Activated CD8-positive, alpha-beta memory T cell treated with anti-CD3 and anti-CD28 coated beads, Interleukin-2, amount 50 U/mL, for 24 hours (primary cell): ENCODE data around the gene LRRC42.
"Not testable (repeated sequence)": the region's sequence is repeated elsewhere in the genome, so short reads cannot be mapped to it uniquely, and the experiment has no call there.

ENCODE experiments used
- DNase-seq: peaks from one replicate; pipeline ENCODE4 v3.0.0-alpha.2; 2020; ENCODE audit errors: extremely low read depth

LRRC42 gene

GRCh38 chr1:53967409-53968124 lies 21.4 kb downstream of the LRRC42 start:
- no peak for DNase-seq

GRCh38 chr1:53968125-53968513 lies 22.0 kb downstream of the LRRC42 start:
- DNase-seq: no peak

DNA sequence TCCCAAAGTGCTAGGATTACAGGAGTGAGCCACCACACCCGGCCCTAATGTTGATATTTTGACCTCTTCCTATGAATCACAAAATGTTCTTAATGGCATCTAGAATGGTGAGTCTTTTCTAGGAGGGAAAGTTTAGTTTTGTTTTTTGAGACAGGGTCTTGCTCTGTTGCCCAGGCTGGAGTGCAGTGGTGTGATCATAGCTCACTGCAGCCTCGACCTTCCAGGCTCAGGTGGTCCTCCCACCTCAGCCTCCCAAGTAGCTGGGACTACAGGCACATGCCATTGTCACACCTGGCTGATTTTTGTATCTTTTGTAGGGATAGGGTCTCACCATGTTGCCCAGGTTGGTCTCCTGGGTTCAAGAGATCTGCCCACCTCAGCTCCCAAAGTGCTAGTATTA lies 23.2 kb downstream of the LRRC42 start:
- DNase-seq: not testable (repeated sequence)

- no peak for DNase-seq
Measured at GRCh38 chr1:53971718-53972117, 25.6 kb downstream of the LRRC42 start.

- no peak for DNase-seq
Measured at GRCh38 chr1:53975861-53976260, 29.7 kb downstream of the LRRC42 start.

GRCh38 chr1:53979712-53980450 lies 33.7 kb downstream of the LRRC42 start:
- no peak for DNase-seq

DNA sequence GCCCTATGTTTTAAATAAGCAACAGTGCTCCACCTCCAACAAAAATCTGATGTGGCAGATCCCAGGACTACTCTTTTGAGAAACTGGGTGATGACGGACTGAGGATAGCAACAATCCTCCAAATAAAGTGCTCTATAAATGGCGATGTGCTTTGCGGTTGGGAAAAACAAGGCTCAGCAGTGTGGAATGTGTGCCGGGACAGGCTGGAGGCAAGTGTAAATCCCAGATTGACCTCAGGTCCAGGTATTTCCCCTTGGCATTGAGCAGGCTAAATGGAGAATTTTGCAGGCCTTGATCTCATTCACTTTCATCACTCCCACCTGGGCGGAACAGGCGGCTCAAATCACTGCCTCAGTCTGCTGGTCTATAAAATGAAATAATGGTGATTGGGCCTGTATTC lies 35.1 kb downstream of the LRRC42 start:
- DNase-seq: no peak

DNA sequence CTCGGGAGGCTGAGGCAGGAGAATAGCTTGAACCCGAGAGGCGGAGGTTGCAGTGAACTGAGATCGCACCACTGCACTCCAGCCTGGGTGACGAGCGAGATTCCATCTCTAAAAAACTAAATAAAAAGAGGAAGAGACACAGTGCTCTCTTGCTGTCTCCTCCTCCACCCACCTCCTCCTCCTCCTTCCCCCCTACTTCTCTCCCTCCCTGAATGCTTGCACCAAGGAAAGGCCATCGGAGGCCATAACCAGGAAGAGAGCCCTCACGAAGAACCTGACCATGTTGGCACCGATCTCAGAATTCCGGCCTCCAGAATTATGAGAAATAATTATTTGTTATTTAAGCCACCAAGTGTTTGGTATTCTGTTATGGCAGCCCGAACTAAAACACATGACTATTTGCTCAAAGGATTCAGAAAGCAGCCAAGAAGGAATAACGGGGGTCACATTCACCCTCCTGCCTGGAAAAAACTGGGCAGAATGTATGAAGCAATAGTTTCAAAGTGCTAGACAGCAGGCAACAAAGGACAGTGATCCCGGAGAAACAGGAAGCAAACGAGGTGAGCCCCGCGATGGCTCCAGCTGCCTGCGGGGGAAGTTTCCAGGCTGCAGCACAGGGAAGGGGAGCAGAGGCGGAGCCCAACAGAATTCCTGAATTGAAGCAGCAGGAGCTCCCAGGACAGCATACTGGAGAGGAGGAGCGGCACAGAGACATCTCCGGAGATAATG lies 36.0 kb downstream of the LRRC42 start:
- no peak for DNase-seq

GRCh38 chr1:53982763-53983104 lies 36.6 kb downstream of the LRRC42 start:
- DNase-seq: no peak

DNA sequence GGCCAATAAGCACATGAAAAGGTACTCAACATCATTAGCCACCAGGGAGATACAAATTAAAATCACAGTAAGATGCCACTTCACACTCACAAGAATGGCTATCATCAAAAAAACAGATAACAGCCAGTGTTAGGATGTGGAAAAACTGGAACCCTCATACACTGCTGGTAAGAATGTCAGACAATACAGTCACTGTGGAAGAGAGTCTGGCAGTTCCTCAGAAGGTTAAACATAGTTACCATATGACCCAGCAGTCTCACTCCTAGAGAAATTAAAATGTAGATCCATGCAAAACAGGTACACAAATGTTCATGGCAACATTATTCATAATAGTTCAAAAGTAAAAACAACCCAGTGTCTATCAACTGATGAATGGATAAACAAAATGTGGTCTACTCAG lies 38.6 kb downstream of the LRRC42 start:
- DNase-seq: no peak

DNA sequence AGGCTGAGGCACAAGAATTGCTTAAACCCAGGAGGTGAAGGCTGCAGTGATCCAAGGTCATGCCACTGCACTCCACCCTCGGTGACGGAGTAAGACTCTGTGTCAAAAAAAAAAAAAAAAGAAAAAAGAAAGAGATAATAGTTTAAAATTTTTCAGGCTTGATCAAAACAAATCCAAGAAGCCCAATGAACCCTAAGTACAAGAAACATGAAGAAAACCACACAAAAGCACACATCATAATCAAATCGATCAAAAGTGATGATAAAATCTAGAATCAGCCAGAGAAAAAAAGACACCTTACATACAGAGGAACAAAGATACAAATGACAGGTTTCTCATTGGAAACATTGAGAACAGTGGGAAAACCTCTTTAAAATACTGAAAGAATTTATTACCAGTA lies 40.3 kb downstream of the LRRC42 start:
- no peak for DNase-seq

- no peak for DNase-seq
Measured at GRCh38 chr1:53987880-53988279, 41.7 kb downstream of the LRRC42 start.

DNA sequence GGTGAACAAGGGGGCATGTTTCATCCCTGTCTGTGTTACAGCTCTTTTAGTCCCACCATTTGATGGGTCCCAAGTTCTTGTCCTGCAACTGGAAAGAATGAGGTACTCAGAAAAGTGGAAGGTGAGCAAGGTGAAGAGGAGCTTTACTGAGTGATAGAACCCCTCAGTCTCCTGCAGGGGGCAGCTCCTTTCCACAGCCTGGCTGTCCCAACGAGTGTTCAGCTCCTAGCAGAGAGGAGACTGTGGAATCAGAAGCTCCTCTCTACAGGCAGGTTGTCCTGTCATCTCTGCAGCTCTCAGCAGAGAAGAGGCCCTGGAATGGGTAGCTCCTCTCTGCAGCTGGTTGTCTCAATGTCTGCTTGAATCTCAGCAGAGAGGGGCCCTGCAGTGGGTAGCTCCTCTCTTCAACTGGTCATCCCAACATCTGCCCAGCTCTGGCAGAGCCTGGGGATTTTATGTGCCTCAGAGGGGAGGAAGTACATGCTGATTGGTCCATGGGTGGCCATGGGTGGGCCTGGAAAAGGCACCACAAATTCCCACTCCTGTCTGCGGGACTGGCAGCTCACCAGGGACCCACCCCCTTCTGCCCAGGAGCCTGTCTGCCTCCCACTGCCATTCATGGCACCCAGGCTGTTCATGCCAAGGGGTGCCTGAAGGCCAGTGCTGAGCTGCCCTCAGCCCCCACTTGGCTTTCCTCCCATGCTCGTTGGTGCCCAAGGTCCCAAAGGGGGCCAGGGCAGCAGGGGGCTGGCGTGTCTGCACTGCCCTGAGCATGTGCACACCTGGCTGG lies 46.1 kb downstream of the LRRC42 start:
- no peak for DNase-seq

DNA sequence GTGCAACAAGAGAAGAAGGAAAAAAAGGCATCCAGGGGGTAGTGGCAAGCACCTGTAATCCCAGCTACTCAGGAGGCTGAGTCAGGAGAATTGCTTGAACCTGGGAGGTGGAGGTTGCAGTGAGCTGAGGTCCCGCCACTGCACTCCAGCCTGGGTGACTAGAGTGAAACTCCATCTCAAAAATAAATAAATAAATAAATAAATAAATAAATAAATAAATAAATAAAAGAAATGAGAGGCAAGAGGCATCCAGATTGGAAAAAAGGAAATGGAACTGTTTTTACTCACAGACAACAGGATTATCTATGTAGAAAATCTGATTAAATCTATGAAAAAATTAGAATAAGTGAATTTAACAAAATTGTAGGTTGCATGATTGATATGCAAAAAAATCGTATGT lies 48.4 kb downstream of the LRRC42 start:
- DNase-seq: not testable (repeated sequence)

DNA sequence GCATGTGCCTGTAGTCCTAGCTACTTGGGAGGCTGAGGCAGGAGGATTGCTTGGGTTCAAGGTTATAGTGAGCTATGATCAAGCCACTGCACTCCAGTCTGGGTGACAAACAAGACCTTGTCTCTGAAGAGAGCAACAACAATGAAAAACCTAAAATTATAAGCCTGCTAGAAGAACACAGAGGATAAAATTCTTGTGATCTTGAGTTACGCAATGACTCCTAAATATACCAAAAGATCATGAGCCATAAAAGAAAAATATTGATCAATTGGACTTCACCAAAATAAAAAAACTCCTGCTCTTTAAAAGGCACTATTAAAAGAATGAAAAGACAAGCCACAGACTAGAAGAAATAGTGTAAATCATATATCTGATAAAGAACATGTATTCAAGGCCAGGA lies 49.5 kb downstream of the LRRC42 start:
- no peak for DNase-seq

DNA sequence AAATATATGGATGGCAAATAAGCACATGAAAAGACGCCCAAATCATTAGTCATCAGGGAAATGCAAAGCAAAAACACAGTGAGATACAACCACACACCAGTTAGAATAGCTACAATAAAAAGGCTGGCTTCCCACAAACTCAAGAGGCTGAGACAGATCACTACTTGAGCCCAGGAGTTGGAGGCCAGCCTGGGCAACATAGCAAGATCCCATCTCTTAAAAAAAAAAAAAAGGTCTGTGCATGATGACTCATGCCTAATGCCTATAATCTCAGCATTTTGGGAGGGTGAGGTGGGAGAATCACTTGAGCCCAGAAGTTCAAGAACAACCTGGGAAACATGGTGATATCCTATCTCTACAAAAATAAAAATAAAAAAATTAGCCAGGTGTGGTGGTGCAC lies 52.1 kb downstream of the LRRC42 start:
- DNase-seq: no peak

DNA sequence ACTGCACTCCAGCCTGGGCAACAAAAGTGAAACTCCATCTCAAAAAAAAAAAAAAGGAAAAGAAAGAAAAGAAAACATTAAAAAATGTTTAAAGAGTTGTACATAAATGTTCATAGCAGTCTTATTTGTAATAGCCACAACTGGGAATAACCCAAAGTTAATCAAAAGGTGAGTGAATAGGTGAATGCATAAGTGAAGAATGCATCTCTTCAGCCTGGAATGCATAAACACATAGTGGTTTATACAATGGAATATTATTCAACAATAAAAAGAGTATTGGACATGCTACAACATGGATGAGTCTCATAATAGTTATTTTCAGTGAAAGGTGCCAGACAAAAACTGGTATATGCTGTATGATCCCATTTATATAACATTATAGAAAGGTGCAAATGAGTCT lies 53.8 kb downstream of the LRRC42 start:
- no peak for DNase-seq

DNA sequence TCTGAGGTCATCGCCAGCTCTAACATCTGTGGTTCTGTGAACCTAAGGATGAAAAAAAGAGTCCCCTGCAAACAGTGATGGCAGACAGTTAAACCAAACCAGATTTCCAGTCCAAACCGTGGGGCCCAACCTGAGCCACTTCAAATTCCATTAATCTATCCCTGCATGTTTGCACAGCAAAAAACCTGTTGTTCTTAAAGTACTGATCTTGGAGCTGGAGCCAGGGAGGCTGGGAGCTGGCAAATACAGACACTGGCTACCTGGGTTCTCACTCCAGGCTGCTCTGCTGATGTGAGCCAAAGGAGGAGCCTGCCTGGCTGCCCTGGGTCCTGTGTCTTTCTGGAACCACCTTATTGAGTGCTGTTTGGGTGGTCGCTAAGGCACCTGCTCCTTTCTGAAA lies 55.4 kb downstream of the LRRC42 start:
- no peak for DNase-seq

DNA sequence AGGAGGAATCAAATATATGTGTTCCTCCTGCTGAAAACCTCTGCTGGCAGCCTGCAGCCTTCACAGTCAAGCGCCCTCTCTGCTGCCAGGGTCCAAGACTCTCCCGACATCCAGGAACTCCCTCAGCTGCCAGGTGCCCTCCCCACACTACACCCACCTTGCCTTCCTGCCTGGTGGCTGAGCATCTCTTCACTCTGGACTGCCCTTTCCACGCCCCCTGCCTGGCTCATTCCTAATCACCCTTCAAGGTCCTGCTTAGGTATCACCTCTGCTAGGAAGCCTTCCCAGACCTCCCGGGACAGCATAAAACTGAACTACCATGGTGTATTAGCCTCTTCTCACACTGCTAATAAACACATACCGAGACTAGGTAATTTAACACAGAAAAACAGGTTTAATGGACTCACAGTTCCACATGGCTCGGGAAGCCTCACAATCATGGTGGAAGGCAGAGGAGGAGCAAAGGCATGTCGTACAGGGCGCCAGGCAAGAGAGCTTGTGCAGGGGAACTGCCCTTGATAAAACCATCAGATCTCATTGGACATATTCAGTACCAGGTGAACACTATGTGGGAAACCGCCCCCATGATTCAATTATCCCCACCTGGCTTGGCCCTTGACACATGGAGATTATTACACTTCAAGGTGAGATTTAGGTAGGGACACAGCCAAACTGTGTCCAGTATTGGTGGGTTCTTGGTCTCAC lies 56.5 kb downstream of the LRRC42 start:
- no peak for DNase-seq

- no peak for DNase-seq
Measured at GRCh38 chr1:54003249-54003646, 57.1 kb downstream of the LRRC42 start.

- not testable (repeated sequence) for DNase-seq
Measured at GRCh38 chr1:54003750-54004480, 57.8 kb downstream of the LRRC42 start.
